BJ (cell line): ENCODE data around the gene LYRM4. TPM values are rescaled to one million over a fixed set of nuclear protein-coding genes. Genes with fewer than 3 reads are reported as not detected.

Experiments
- CTCF ChIA-PET: fragments of 350-600 bp; formaldehyde crosslinking; extraction: SDS; loops from one replicate; lab custom pipeline; 2021; ENCODE audit warnings: antibody characterized with exemption, inconsistent platforms; lab: Yijun Ruan, JAX
- POLR2A ChIA-PET: fragments of 300-600 bp; sonication (Branson Sonifier 250); formaldehyde crosslinking; extraction: SDS; loops from one replicate; lab custom pipeline; 2021; ENCODE audit warnings: antibody characterized with exemption; lab: Charles Lee
- DNase-seq: peaks from one replicate; pipeline ENCODE4 v3.0.0-alpha.2; 2011; ENCODE audit warnings: low read depth
- H3K27me3 ChIP-seq: 2 replicates; pipeline ENCODE4 v1.6.0; 2011; ENCODE audit warnings: low read length; ENCODE audit not compliant: control insufficient read depth, insufficient read depth
- H3K36me3 ChIP-seq: 2 replicates; pipeline ENCODE4 v1.5.1; 2011; ENCODE audit warnings: low read length; ENCODE audit not compliant: control insufficient read depth, insufficient read depth
- H3K4me3 ChIP-seq: 2 replicates; pipeline ENCODE4 v1.5.1; 2011; ENCODE audit warnings: low read depth, mild to moderate bottlenecking, control low read depth, low read length
- CTCF ChIP-seq: IDR thresholded peaks from 2 replicates; pipeline ENCODE4 v1.5.1; 2011; ENCODE audit warnings: low read depth, mild to moderate bottlenecking, control low read depth, inconsistent platforms, low read length, moderate library complexity; ENCODE audit not compliant: insufficient read depth
- polyA plus RNA-seq: library from polyadenylated mRNA; depleted of rRNA; stranded (reverse); fragments of >200 nt; gene quantifications from 2 replicates; pipeline ENCODE4 v1.2.3, GENCODE V29; 2011

LYRM4 gene
- polyA plus RNA-seq, 1 experiment = 29.0 TPM

DNA sequence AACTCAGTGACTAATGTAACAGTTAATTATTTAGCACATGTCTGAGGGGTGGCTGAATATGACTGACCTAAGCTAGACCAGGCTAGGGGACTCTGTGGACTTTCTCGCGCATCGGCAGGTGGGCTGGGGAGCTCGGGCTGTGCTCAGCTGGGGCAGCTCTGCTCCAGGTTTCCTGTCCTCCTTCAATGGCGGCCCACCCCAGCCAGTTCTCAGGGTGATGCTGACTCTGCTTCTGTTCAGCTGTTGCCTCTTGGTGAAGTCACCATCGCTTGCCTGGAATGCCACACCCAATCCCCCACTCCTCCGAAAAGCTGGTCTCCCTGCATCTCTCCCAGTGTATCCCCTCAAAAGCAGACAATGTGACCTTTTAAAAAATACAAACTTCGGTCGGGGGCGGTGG lies 155.6 kb downstream of the LYRM4 start:
- no peak for DNase-seq
- TF ChIP-seq CTCF = no peak
- Histone ChIP-seq H3K27me3 (no peaks in the 10 kb centered on the region), H3K36me3 (no peaks in the 10 kb centered on the region; the same call in 1 of the 2 replicates), H3K4me3 (no peak overlapping the region)
- ChIA-PET POLR2A (no interaction called here), CTCF (no interaction called here)

DNA sequence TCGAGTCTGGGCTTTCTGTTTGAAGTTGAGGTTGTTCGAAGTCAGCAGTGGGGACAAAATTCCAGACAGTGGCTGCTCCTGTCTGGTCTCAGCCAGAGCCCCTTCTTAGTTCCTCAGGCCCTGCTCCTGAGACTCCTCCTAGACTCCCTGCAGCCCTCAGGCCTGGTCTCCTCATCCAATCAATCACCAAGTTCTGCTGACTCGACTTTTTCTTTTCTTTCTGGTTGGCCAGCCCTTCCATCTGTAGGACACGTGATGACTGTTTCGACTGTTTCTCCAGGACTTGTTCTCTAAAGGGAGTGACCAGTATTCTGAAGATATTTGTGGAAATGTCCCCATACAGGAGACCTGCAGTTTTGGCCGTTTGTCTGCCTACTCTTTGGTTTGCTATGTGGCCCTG lies 156.1 kb downstream of the LYRM4 start:
- TF ChIP-seq CTCF = no peak
- POLR2A ChIA-PET = no interaction called here

DNA sequence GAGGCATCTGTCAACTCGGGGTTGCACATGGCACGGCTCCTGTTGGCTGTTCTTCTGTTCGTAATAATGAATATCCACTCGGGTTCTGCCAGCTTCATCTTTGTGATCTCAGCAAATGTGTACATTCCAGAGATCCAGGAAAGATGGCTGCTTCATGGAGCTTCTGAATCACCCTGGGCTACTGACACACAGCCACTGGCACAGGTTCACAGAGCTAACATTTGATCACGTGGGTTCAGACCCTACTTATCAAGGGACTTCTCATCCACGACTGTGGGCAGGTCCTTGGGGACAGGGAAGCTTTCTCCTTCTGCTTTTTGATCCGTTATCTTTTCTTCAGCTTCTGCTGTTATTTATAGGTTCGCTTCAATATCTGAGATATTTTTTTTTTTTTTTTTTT lies 157.5 kb downstream of the LYRM4 start:
- no peak for DNase-seq
- POLR2A ChIA-PET = no interaction called here
- CTCF ChIA-PET = no interaction called here
- H3K4me3 ChIP-seq = no peak overlapping the region
- no peak for TF ChIP-seq CTCF
- H3K36me3 ChIP-seq = no peaks in the 10 kb centered on the region; the same call in 1 of the 2 replicates
- no peaks in the 10 kb centered on the region for H3K27me3 ChIP-seq

More for the DNA sequence above, 156.1 kb downstream of the LYRM4 start:
- no peak for DNase-seq
- H3K27me3 ChIP-seq = no peaks in the 10 kb centered on the region
- CTCF ChIA-PET = no interaction called here
- no peak overlapping the region for H3K4me3 ChIP-seq
- no peaks in the 10 kb centered on the region; the same call in 1 of the 2 replicates for H3K36me3 ChIP-seq

- Histone ChIP-seq H3K36me3 (no peaks in the 10 kb centered on the region), H3K27me3 (peaks cover 2% of the 10 kb centered on the region; the same call in 1 of the 2 replicates), H3K4me3 (no peak overlapping the region)
- POLR2A ChIA-PET = no interaction called here
- no peak for TF ChIP-seq CTCF
- CTCF ChIA-PET = no interaction called here
- no peak for DNase-seq
Measured at GRCh38 chr6:5102267-5102970, 158.3 kb downstream of the LYRM4 start.

DNA sequence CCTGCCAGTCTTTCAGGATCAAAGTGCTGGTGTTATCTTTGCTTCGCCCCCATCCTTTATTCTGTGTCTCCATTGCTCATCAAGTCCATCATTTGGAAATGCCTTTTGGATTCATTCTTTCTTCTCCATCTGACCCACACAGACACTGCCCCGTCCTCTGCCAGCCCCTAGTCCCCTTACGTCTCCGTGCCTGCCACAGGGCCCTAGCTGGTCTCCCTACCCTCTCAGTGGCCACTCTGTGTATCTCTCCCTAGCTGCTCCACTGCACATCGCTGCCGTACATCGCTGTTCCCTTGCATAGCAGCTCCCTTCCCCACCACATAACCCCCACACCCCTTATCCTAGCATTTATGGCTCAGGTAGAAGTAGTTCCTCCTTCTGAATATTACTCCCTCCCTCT lies 159.9 kb downstream of the LYRM4 start:
- ChIA-PET POLR2A (no interaction called here), CTCF (no interaction called here)
- DNase-seq = no peak
- TF ChIP-seq CTCF = no peak
- Histone ChIP-seq H3K4me3 (no peak overlapping the region), H3K36me3 (no peaks in the 10 kb centered on the region), H3K27me3 (peaks cover 4% of the 10 kb centered on the region)
